IMR-90 (cell line): ENCODE results near the gene WNT7A. TPM values are rescaled to one million over a fixed set of nuclear protein-coding genes. Genes with fewer than 3 reads are reported as not detected.

Source experiments
- ATAC-seq: fragments of 200-7000 bp; cut with Tn5 transposase; 2 replicates; pipeline ENCODE4 v1.9.1; 2020; ENCODE audit warnings: low read depth, mild to moderate bottlenecking, moderate library complexity
- BruUV-seq: library from RNA; stranded (reverse); fragments of 400-500 nt; replicated peaks from 2 replicates; lab custom pipeline; 2021; lab: Mats Ljungman, UMichigan
- CTCF ChIA-PET: fragments of 300-600 bp; formaldehyde crosslinking; extraction: SDS; loops from one replicate; lab custom pipeline; 2021; ENCODE audit warnings: antibody characterized with exemption; lab: Yijun Ruan, JAX
- POLR2A ChIA-PET: fragments of 300-600 bp; sonication (Branson Sonifier 250); formaldehyde crosslinking; loops from one replicate; lab custom pipeline; 2022; ENCODE audit warnings: antibody characterized with exemption; ENCODE audit not compliant: unreplicated experiment; lab: Charles Lee
- DNase-seq: peaks from one replicate; pipeline ENCODE4 v3.0.0; 2013
- H2AFZ ChIP-seq: replicated peaks from 2 replicates; pipeline ENCODE3; 2013; ENCODE audit warnings: low read length, mild to moderate bottlenecking; ENCODE audit not compliant: poor library complexity
- H2AK5ac ChIP-seq: 2 replicates; pipeline ENCODE4 v1.6.1; 2013; ENCODE audit warnings: low read depth, low read length, inconsistent platforms
- H2AK9ac ChIP-seq: replicated peaks from 2 replicates; pipeline ENCODE3; 2013; ENCODE audit warnings: mild to moderate bottlenecking, low read depth, low read length, moderate library complexity; ENCODE audit not compliant: poor library complexity
- H2BK120ac ChIP-seq: 2 replicates; pipeline ENCODE4 v1.6.1; 2013; ENCODE audit warnings: low read depth, low read length, inconsistent platforms
- H2BK15ac ChIP-seq: 3 replicates; pipeline ENCODE4 v1.6.1; 2013; ENCODE audit warnings: low read depth, low read length, inconsistent platforms
- H2BK20ac ChIP-seq: 2 replicates; pipeline ENCODE4 v1.6.1; 2013; ENCODE audit warnings: low read depth, mild to moderate bottlenecking, inconsistent platforms, low read length, moderate library complexity
- H2BK5ac ChIP-seq: 2 replicates; pipeline ENCODE4 v1.6.1; 2013; ENCODE audit warnings: mild to moderate bottlenecking, low read depth, low read length, inconsistent platforms; ENCODE audit not compliant: poor library complexity, severe bottlenecking
- H3K14ac ChIP-seq: replicated peaks from 2 replicates; pipeline ENCODE4 v1.6.1; 2013; ENCODE audit warnings: low read depth, low read length, inconsistent platforms
- H3K18ac ChIP-seq: 2 replicates; pipeline ENCODE4 v1.6.1; 2013; ENCODE audit warnings: low read depth, low read length, control low read depth
- H3K23ac ChIP-seq: 2 replicates; pipeline ENCODE4 v1.6.1; 2013; ENCODE audit warnings: low read depth, low read length, inconsistent platforms
- H3K27ac ChIP-seq: 2 replicates; pipeline ENCODE4 v1.5.1; 2013; ENCODE audit warnings: mild to moderate bottlenecking, control low read depth, low read length; ENCODE audit not compliant: insufficient read depth
- H3K27me3 ChIP-seq: 2 replicates; pipeline ENCODE4 v1.6.1; 2013; ENCODE audit warnings: low read length; ENCODE audit not compliant: control insufficient read depth, insufficient read depth
- H3K36me3 ChIP-seq: 2 replicates; pipeline ENCODE4 v1.6.1; 2013; ENCODE audit warnings: low read length, mixed read lengths; ENCODE audit not compliant: control insufficient read depth, insufficient read depth
- H3K4ac ChIP-seq: 2 replicates; pipeline ENCODE4 v1.6.1; 2013; ENCODE audit warnings: low read depth, low read length, inconsistent platforms
- H3K4me1 ChIP-seq: 2 replicates; pipeline ENCODE4 v1.6.1; 2013; ENCODE audit warnings: low read length, mixed read lengths; ENCODE audit not compliant: control insufficient read depth, insufficient read depth
- H3K4me2 ChIP-seq: 2 replicates; pipeline ENCODE4 v1.6.1; 2013; ENCODE audit warnings: low read depth, mild to moderate bottlenecking, control low read depth, low read length, moderate library complexity
- H3K4me3 ChIP-seq: 2 replicates; pipeline ENCODE4 v1.5.1; 2013; ENCODE audit warnings: low read depth, mild to moderate bottlenecking, control low read depth, low read length, moderate library complexity; ENCODE audit not compliant: insufficient read depth
- H3K56ac ChIP-seq: 2 replicates; pipeline ENCODE4 v1.6.1; 2013; ENCODE audit warnings: low read length, inconsistent platforms; ENCODE audit not compliant: insufficient read depth; ENCODE audit errors: extremely low read depth
- H3K79me1 ChIP-seq, 2 experiments: 2 replicates each; pipeline ENCODE4 v1.6.1; 2013; ENCODE audit warnings: low read length in 2 of 2, inconsistent platforms in 1 of 2, low read depth in 1 of 2
- H3K9ac ChIP-seq: 2 replicates; pipeline ENCODE4 v1.6.1; 2013; ENCODE audit warnings: low read depth, low read length, control low read depth
- H3K9me1 ChIP-seq: 2 replicates; pipeline ENCODE4 v1.6.1; 2013; ENCODE audit warnings: low read length, inconsistent platforms; ENCODE audit not compliant: insufficient read depth
- H3K9me3 ChIP-seq: 2 replicates; pipeline ENCODE4 v1.6.1; 2013; ENCODE audit warnings: low read length; ENCODE audit not compliant: control insufficient read depth, insufficient read depth
- H4K20me1 ChIP-seq: 2 replicates; pipeline ENCODE4 v1.6.1; 2013; ENCODE audit warnings: low read length, inconsistent platforms; ENCODE audit not compliant: insufficient read depth
- H4K5ac ChIP-seq: 2 replicates; pipeline ENCODE4 v1.6.1; 2013; ENCODE audit warnings: mild to moderate bottlenecking, low read depth, low read length, control low read depth
- H4K8ac ChIP-seq, 2 experiments: 2 replicates each; pipeline ENCODE4 v1.6.1; 2013; ENCODE audit warnings: low read depth in 2 of 2, low read length in 2 of 2, control low read depth in 1 of 2, inconsistent platforms in 1 of 2
- H4K91ac ChIP-seq: 2 replicates; pipeline ENCODE4 v1.6.1; 2013; ENCODE audit warnings: low read depth, low read length, inconsistent platforms; ENCODE audit not compliant: insufficient read depth
- BHLHE40 ChIP-seq: fragments of 150-350 bp; IDR thresholded peaks from 2 replicates; pipeline ENCODE4 v1.6.1; 2016; ENCODE audit warnings: mild to moderate bottlenecking, low read depth, low read length
- RAD21 ChIP-seq: IDR thresholded peaks from 2 replicates; pipeline ENCODE4 v1.6.1; 2012; ENCODE audit warnings: low read length, improper control_type of control experiment
- WGBS, 2 experiments: methylation state at CpG; one replicate each; pipeline versions ENCODE4 v1.1.5 to v1.1.7; 2013; ENCODE audit warnings: missing lambda C conversion rate in 2 of 2; ENCODE audit not compliant: insufficient read length in 1 of 2; ENCODE audit errors: extremely low coverage in 2 of 2; 5-methylcytosine and 5-hydroxymethylcytosine counted together
- dilution Hi-C: fragments of 300-500 bp; cut with HindIII; formaldehyde crosslinking; loops from one replicate; pipeline ENCODE4 v1.14.3; 2018; ENCODE audit warnings: low sequenced_read_pairs; ENCODE audit not compliant: unreplicated experiment
- in situ Hi-C: fragments of 300-500 bp; cut with MboI; formaldehyde crosslinking; loops from 3 replicates; pipeline ENCODE4 v1.14.3; 2019; ENCODE audit warnings: low sequenced_read_pairs, inconsistent platforms, mixed read lengths
- intact Hi-C: fragments of 100-400 bp; cut with micrococcal nuclease; formaldehyde crosslinking; loops from 2 replicates; pipeline ENCODE4 v1.10.0; 2022
- polyA plus RNA-seq, 3 experiments: library from polyadenylated mRNA; depleted of rRNA; stranded (reverse); fragments of >200 nt; gene quantifications; 2 replicates each; pipeline ENCODE4 v1.2.3, GENCODE V29; 2012; ENCODE audit warnings: low replicate concordance in 1 of 3
- total RNA-seq: library from RNA; depleted of rRNA; stranded (reverse); fragments of >200 nt; gene quantifications from 2 replicates; pipeline ENCODE4 v1.2.3, GENCODE V29; 2012
- TF ChIP-seq, protein P1 (sequence below): fragments of 150-350 bp; IDR thresholded peaks from 2 replicates; pipeline ENCODE4 v1.6.1; 2017; ENCODE audit warnings: mild to moderate bottlenecking, antibody characterized with exemption, low read length, low read depth
- TF ChIP-seq, protein P2 (sequence below): conservative IDR thresholded peaks from 2 replicates; pipeline ENCODE4 v1.5.1; 2012; ENCODE audit warnings: mild to moderate bottlenecking, low read depth, low read length, improper control_type of control experiment
- TF ChIP-seq, protein P3 (sequence below): fragments of 150-350 bp; IDR thresholded peaks from 2 replicates; pipeline ENCODE4 v1.6.1; 2016; ENCODE audit warnings: low read depth, mild to moderate bottlenecking, low read length, moderate library complexity, borderline replicate concordance

WNT7A gene
- total and polyA plus RNA-seq, 2 of the 4 experiments (the other 2 are of a cell fraction): not detected

DNA sequence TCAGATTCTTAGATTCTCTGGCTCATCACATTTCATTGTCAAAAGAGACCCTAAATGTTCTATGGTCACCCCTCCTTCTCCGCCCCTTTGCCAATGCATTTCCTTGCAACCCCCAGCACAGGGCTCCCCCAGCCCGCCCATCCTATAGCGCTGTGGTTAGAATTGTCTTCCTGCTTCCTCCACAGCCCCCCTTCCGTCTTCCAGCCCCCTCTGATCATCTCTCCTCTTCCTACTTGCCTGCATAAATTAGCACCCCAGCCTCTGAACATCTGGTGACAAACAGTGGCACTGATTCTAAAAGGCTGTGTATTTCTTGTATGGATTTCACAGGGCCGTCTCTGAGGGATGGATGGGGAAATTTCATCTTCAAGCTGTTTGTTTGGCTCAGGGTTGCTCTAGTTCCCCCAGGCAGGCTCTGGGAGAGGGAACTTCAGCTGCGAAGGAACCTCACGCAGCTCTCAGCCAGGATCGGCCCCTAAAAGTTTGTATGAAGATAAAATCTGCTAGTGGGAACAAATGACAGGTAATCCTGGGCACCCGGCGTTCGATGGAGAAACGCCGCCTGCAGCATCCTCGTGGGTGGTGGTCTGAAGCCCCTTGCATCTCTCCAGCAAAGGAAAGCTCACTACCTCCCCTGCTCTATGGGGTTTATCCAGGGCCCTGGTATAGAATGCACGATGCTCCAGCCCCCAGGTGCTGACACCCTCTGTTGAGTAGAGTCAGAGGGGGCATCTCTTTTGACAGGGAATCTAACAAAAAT lies 83.0 kb downstream of the WNT7A start:
- H2AK5ac ChIP-seq: no peak overlapping the region
- H3K27me3 ChIP-seq: no peaks in the 10 kb centered on the region
- no peaks in the 10 kb centered on the region for H3K79me1 ChIP-seq
- no peak overlapping the region for H4K5ac ChIP-seq
- dilution Hi-C loops (no loop called here), intact Hi-C loops (no loop called here), in situ Hi-C loops (no loop called here)
- no peaks in the 10 kb centered on the region for H3K4me1 ChIP-seq
- H3K18ac ChIP-seq: no peak overlapping the region
- no peak overlapping the region for H2BK15ac ChIP-seq
- no peak overlapping the region for H3K23ac ChIP-seq
- H3K4ac ChIP-seq: no peak overlapping the region
- POLR2A ChIA-PET: no interaction called here
- H3K4me2 ChIP-seq: no peak overlapping the region
- H4K8ac ChIP-seq: no peak overlapping the region
- no peaks in the 10 kb centered on the region for H4K20me1 ChIP-seq
- H3K27ac ChIP-seq: no peak overlapping the region
- TF ChIP-seq, protein P1, sequence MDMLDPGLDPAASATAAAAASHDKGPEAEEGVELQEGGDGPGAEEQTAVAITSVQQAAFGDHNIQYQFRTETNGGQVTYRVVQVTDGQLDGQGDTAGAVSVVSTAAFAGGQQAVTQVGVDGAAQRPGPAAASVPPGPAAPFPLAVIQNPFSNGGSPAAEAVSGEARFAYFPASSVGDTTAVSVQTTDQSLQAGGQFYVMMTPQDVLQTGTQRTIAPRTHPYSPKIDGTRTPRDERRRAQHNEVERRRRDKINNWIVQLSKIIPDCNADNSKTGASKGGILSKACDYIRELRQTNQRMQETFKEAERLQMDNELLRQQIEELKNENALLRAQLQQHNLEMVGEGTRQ: no peak
- TF ChIP-seq, protein P2, sequence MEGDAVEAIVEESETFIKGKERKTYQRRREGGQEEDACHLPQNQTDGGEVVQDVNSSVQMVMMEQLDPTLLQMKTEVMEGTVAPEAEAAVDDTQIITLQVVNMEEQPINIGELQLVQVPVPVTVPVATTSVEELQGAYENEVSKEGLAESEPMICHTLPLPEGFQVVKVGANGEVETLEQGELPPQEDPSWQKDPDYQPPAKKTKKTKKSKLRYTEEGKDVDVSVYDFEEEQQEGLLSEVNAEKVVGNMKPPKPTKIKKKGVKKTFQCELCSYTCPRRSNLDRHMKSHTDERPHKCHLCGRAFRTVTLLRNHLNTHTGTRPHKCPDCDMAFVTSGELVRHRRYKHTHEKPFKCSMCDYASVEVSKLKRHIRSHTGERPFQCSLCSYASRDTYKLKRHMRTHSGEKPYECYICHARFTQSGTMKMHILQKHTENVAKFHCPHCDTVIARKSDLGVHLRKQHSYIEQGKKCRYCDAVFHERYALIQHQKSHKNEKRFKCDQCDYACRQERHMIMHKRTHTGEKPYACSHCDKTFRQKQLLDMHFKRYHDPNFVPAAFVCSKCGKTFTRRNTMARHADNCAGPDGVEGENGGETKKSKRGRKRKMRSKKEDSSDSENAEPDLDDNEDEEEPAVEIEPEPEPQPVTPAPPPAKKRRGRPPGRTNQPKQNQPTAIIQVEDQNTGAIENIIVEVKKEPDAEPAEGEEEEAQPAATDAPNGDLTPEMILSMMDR: no peak
- TF ChIP-seq BHLHE40: no peak
- no peak for TF ChIP-seq RAD21
- TF ChIP-seq, protein P3, sequence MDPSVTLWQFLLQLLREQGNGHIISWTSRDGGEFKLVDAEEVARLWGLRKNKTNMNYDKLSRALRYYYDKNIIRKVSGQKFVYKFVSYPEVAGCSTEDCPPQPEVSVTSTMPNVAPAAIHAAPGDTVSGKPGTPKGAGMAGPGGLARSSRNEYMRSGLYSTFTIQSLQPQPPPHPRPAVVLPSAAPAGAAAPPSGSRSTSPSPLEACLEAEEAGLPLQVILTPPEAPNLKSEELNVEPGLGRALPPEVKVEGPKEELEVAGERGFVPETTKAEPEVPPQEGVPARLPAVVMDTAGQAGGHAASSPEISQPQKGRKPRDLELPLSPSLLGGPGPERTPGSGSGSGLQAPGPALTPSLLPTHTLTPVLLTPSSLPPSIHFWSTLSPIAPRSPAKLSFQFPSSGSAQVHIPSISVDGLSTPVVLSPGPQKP: no peak
- no peak overlapping the region for H3K56ac ChIP-seq
- H2BK5ac ChIP-seq: no peak overlapping the region
- H3K9me3 ChIP-seq: peaks cover 13% of the 10 kb centered on the region; the same call in 1 of the 2 replicates
- H3K14ac ChIP-seq: no peak overlapping the region
- no peaks in the 10 kb centered on the region for H3K9me1 ChIP-seq
- 17% methylated on average over 1 of the region's 15 CpGs; no CpG with 5 or more reads in 1 of the 2 experiments for WGBS, 2 experiments
- no peak overlapping the region for H3K9ac ChIP-seq
- ATAC-seq (no peak), DNase-seq (no peak)
- no peaks in the 10 kb centered on the region for H3K36me3 ChIP-seq
- no TSS peak for BruUV-seq
- no peak overlapping the region for H3K4me3 ChIP-seq
- H2BK20ac ChIP-seq: no peak overlapping the region
- no peak overlapping the region for H4K91ac ChIP-seq
- H2BK120ac ChIP-seq: no peak overlapping the region
- H2AFZ ChIP-seq: no peak overlapping the region
- CTCF ChIA-PET: no interaction called here
- no peak overlapping the region for H2AK9ac ChIP-seq
